Skeletal muscle tissue (tissue), 4 donors: Measurements from ENCODE around the gene SERBP1. TPM values are rescaled to one million over a fixed set of nuclear protein-coding genes. Genes with fewer than 3 reads are reported as not detected.
A peak's percentile ranks its signal among the peaks of the same experiment; 100 is the strongest.
"Not testable (repeated sequence)": the region's sequence is repeated elsewhere in the genome, so short reads cannot be mapped to it uniquely, and the experiment has no call there.

Source experiments
- H3K27ac ChIP-seq: one replicate; pipeline ENCODE4 v1.7.0; 2013; ENCODE audit warnings: mild to moderate bottlenecking, low read depth, low read length, inconsistent platforms
- H3K27me3 ChIP-seq, 3 donors: one replicate each; pipeline ENCODE4 v1.7.0; 2013; ENCODE audit warnings: low read length in 3 of 3; ENCODE audit not compliant: control insufficient read depth in 3 of 3, insufficient read depth in 3 of 3
- H3K36me3 ChIP-seq, 3 donors: one replicate each; pipeline ENCODE4 v1.7.0; 2013; ENCODE audit warnings: low read length in 3 of 3; ENCODE audit not compliant: control insufficient read depth in 3 of 3, insufficient read depth in 3 of 3
- H3K4me1 ChIP-seq, 3 donors: one replicate each; pipeline ENCODE4 v1.7.0; 2013; ENCODE audit warnings: low read length in 3 of 3, mild to moderate bottlenecking in 3 of 3; ENCODE audit not compliant: control insufficient read depth in 3 of 3, insufficient read depth in 3 of 3
- H3K4me3 ChIP-seq, 3 donors: one replicate each; pipeline ENCODE4 v1.7.0; 2013; ENCODE audit warnings: low read length in 3 of 3
- H3K9ac ChIP-seq, 3 donors: one replicate each; pipeline ENCODE4 v1.7.0; 2013; ENCODE audit warnings: low read length in 3 of 3, mild to moderate bottlenecking in 3 of 3, moderate library complexity in 2 of 3, low read depth in 1 of 3
- H3K9me3 ChIP-seq, 3 donors: one replicate each; pipeline ENCODE4 v1.7.0; 2013; ENCODE audit warnings: low read length in 3 of 3; ENCODE audit not compliant: control insufficient read depth in 3 of 3
- total RNA-seq: library from RNA; depleted of rRNA; stranded (reverse); fragments of >200 nt; gene quantifications from one replicate; pipeline ENCODE4 v1.2.3, GENCODE V29; 2014
- donor health status: Osteomylitis.

Gene SERBP1
- total RNA-seq, 1 donor from 2014 or later, result 187 TPM

DNA sequence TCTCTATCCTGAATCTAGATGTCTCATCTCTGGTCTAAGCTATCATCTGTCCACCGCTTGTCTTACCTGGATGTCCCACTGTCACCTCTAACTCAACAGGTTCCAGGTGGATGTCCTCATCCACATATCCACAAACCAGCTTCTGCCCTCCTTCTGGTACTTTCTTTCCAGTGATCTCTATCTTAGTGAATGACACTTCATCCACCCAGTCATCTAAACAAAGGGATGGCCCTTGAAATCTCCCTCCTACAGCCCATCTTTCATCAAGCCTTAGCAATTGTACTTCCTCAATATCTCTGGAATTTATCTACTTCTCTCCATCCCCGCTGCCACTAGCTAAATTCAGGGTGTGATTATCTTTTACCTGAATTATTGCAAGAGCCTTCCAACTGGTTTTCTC, 33.9 kb upstream of the SERBP1 start:
- H3K4me3 ChIP-seq, result no peak overlapping the region
- peak overlapping the region; percentile 89 for H3K27ac ChIP-seq
- no peaks in the 10 kb centered on the region for H3K9me3 ChIP-seq
- no peaks in the 10 kb centered on the region for H3K27me3 ChIP-seq
- no peaks in the 10 kb centered on the region for H3K36me3 ChIP-seq
- no peak overlapping the region for H3K9ac ChIP-seq
- H3K4me1 ChIP-seq, result peaks cover 45 to 64% (median 55%) of the 10 kb centered on the region in 3 donors

GRCh38 chr1:67463298-67463955, 33.2 kb upstream of the SERBP1 start:
- Histone ChIP-seq H3K27ac (peak overlapping the region; percentile 89), H3K4me1 (peaks cover 43 to 60% (median 50%) of the 10 kb centered on the region in 3 donors), H3K27me3 (no peaks in the 10 kb centered on the region), H3K9ac (peak overlapping the region in 2 of 3 donors; percentile 35 to 46), H3K4me3 (peak overlapping the region in 1 of 3 donors; percentile 30), H3K9me3 (no peaks in the 10 kb centered on the region), H3K36me3 (no peaks in the 10 kb centered on the region)

- H3K27me3 ChIP-seq, result no peaks in the 10 kb centered on the region
- peak overlapping the region in 2 of 3 donors; percentile 4 to 20 for H3K4me3 ChIP-seq
- peaks cover 38 to 53% (median 44%) of the 10 kb centered on the region in 3 donors for H3K4me1 ChIP-seq
- H3K27ac ChIP-seq, result peak overlapping the region; percentile 89
- H3K9ac ChIP-seq, result peak overlapping the region; percentile 37 to 65 (median 40)
- H3K9me3 ChIP-seq, result no peaks in the 10 kb centered on the region
- no peaks in the 10 kb centered on the region for H3K36me3 ChIP-seq
These were observed 30.7 kb upstream of the SERBP1 start for GRCh38 chr1:67460676-67461500.

DNA sequence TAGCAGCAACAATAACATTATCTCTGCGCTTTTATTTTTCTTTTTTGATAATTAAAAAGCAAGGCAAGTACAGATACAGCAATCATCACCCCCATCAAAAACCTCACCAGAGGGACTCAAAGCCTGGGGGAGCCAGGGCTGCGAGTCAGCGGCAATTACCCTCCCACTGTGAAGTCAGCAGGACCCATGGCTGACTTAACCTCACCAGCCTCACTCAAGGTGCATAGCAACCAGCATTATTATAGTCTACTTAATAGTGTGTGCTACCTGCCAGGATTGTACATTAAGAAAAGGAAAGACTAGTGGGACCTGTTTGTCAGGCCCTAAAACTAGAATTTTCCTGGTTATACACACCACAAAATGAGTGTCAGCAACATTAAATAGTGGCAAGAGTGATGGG, 28.9 kb upstream of the SERBP1 start:
- Histone ChIP-seq H3K9ac (no peak overlapping the region), H3K27ac (peak overlapping the region; percentile 23), H3K4me1 (peaks cover 25 to 35% (median 29%) of the 10 kb centered on the region in 3 donors), H3K36me3 (no peaks in the 10 kb centered on the region), H3K4me3 (no peak overlapping the region), H3K9me3 (no peaks in the 10 kb centered on the region), H3K27me3 (no peaks in the 10 kb centered on the region)

DNA sequence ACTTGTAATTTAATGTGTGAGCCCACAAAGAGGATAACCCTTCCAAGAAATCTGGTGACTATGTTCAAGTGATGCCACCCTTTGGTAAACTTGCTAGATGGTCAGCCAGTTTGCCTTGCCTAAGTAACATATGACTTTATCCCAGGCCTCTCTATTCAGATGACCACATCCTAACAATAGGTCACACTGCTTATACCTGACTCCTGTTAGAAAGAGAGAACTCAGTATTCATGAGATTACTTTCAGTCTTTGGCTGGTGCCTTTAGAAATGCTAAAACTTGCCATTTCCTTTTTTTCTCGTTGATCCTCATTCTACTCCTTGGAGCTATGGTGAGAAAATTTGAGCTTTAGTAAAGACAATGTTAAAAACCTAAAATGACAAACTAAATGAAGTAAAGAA, 28.5 kb upstream of the SERBP1 start:
- Histone ChIP-seq H3K9me3 (no peaks in the 10 kb centered on the region), H3K9ac (no peak overlapping the region), H3K27me3 (no peaks in the 10 kb centered on the region), H3K36me3 (no peaks in the 10 kb centered on the region), H3K4me3 (no peak overlapping the region), H3K4me1 (peaks cover 21 to 31% (median 25%) of the 10 kb centered on the region in 3 donors), H3K27ac (peak overlapping the region; percentile 23)

GRCh38 chr1:67457247-67457646, 27.0 kb upstream of the SERBP1 start:
- no peak overlapping the region for H3K27ac ChIP-seq
- H3K9me3 ChIP-seq, result no peaks in the 10 kb centered on the region
- no peak overlapping the region for H3K9ac ChIP-seq
- peaks cover 16 to 17% (median 16%) of the 10 kb centered on the region in 3 donors for H3K4me1 ChIP-seq
- H3K36me3 ChIP-seq, result no peaks in the 10 kb centered on the region
- H3K4me3 ChIP-seq, result no peak overlapping the region
- H3K27me3 ChIP-seq, result no peaks in the 10 kb centered on the region

- H3K4me1 ChIP-seq, result peaks cover 0 to 4% (median 0%) of the 10 kb centered on the region in 3 donors
- H3K27me3 ChIP-seq, result no peaks in the 10 kb centered on the region
- H3K36me3 ChIP-seq, result no peaks in the 10 kb centered on the region
- no peak overlapping the region for H3K4me3 ChIP-seq
- H3K27ac ChIP-seq, result no peak overlapping the region
- no peak overlapping the region for H3K9ac ChIP-seq
- H3K9me3 ChIP-seq, result no peaks in the 10 kb centered on the region
These were observed 21.6 kb upstream of the SERBP1 start for GRCh38 chr1:67451815-67452214.

DNA sequence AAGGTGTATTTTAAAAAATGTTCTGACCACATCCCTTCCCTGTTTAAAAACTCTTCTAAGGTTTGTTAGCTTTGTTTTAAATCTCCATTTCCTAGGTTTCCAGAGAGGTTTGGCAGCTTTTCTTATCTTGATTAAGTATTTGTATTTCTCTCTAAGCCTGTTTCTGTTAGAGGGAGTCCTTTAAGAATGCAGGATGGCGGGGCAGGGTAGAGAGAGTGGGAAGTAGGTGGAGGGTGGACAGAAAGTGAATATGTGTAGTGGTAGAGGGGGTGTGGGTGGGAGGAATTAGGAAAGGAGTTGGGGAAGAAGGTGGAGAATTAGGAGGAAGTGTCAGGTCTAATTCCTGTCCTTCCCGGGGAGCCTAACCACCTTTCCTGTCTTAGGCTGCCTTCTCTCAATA, 21.2 kb upstream of the SERBP1 start:
- Histone ChIP-seq H3K4me1 (peaks cover 0 to 7% (median 0%) of the 10 kb centered on the region in 3 donors), H3K4me3 (no peak overlapping the region), H3K27me3 (no peaks in the 10 kb centered on the region), H3K9ac (no peak overlapping the region), H3K36me3 (no peaks in the 10 kb centered on the region), H3K27ac (no peak overlapping the region), H3K9me3 (no peaks in the 10 kb centered on the region)

DNA sequence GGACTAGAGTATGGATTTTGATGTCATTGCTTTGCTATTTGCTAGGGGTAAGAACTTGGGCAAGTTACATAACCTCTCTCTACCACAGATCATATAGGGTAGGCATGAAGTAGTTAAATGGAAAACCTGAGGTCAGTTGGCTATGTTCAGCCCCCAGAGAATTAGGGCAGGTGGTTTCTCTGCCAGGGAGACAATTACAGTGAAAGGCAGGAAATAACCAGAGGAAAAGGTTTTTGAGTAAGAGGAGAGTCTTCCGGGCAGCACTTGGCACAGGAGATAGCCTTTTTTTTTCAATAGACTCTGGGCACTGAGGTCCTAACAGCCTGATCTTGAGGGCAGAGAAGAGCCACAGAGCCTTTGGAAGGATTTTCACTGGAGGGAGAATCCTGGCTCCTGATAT, 16.7 kb upstream of the SERBP1 start:
- Histone ChIP-seq H3K27me3 (no peaks in the 10 kb centered on the region), H3K9me3 (no peaks in the 10 kb centered on the region), H3K9ac (peak overlapping the region in 1 of 3 donors; percentile 20), H3K4me1 (peaks cover 0 to 7% (median 0%) of the 10 kb centered on the region in 3 donors), H3K4me3 (no peak overlapping the region), H3K27ac (peak overlapping the region; percentile 15), H3K36me3 (no peaks in the 10 kb centered on the region)

DNA sequence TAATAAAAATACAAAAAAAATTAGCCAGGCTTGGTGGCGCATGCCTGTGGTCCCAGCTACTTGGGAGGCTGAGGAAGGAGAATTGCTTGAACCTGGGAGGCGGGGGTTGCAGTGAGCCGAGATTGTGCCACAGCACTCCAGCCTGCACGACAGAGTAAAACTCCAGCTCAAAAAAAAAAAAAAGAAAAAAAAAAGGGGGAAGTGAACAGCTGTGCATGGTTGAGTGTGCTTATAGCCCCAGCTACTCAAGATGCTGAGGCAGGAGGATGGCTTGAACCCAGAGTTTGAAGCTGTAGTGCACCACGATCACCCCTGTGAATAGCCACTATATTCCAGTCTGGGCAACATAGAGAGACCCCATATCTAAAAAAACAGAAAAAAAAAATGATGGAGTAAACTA, 15.8 kb upstream of the SERBP1 start:
- H3K36me3 ChIP-seq, H3K27ac ChIP-seq, H3K27me3 ChIP-seq, H3K9me3 ChIP-seq, H3K4me3 ChIP-seq, H3K9ac ChIP-seq: not testable (repeated sequence)
- peaks cover 5 to 12% (median 6%) of the 10 kb centered on the region in 3 donors for H3K4me1 ChIP-seq
